ENCODE data around the gene VPS4A. TPM values are rescaled to one million over a fixed set of nuclear protein-coding genes. Genes with fewer than 3 reads are reported as not detected.
"Not testable (repeated sequence)": the region's sequence is repeated elsewhere in the genome, so short reads cannot be mapped to it uniquely, and the experiment has no call there.

The VPS4A gene
- total and polyA plus RNA-seq, 12 donors = 24.2 to 44.6 (median 28.1) TPM

GRCh38 chr16:69286941-69287713 lies 24.0 kb upstream of the VPS4A start:
- peak; percentile 68 to 92 (median 72) for ATAC-seq
- TF ChIP-seq CTCF (IDR thresholded peaks at IDR 0.05) = peak; percentile 61 to 82 (median 71)
- WGBS, 2 donors = 40 to 47% methylated on average over 13 of the region's 13 CpGs
- H3K9me3 ChIP-seq = no peaks in the 10 kb centered on the region
- H3K4me1 ChIP-seq = peaks cover 0 to 16% (median 10%) of the 10 kb centered on the region in 9 donors
- H3K4me3 ChIP-seq = no peak overlapping the region
- intact Hi-C loops (cut with DNase I) = loop anchor here in 8 of 10 donors (1.0 to 10.0 kb wide), 7 partner anchors 102 to 382 kb away; partner anchors contain the start of gene SNTB2 (in 1 of the 8)
- H3K27me3 ChIP-seq = no peaks in the 10 kb centered on the region
- H3K36me3 ChIP-seq = peaks cover 0 to 45% (median 3%) of the 10 kb centered on the region in 9 donors
- H3K27ac ChIP-seq = peak overlapping the region in 4 of 10 donors; percentile 18 to 48 (median 42)
- DNase-seq = peak; percentile 54 to 58

GRCh38 chr16:69291657-69292056 lies 19.5 kb upstream of the VPS4A start:
- not testable (repeated sequence) for H3K4me3 ChIP-seq, ATAC-seq, H3K9me3 ChIP-seq, DNase-seq, H3K27me3 ChIP-seq, H3K27ac ChIP-seq
- intact Hi-C loops (cut with DNase I) = loop anchor here in 1 of 10 donors (5.0 kb wide), 1 partner anchor 399 kb away; no protein-coding TSS in a partner anchor
- Histone ChIP-seq H3K4me1 (peaks cover 0 to 10% (median 9%) of the 10 kb centered on the region in 9 donors), H3K36me3 (peaks cover 0 to 25% (median 0%) of the 10 kb centered on the region in 9 donors)
- WGBS, 2 donors = 97% methylated on average over 9 of the region's 9 CpGs

- TF ChIP-seq CTCF (IDR thresholded peaks at IDR 0.05) = no peak
- intact Hi-C loops (cut with DNase I) = loop anchor here in 1 of 10 donors (5.0 kb wide), 1 partner anchor 401 kb away; no protein-coding TSS in a partner anchor
- H3K36me3 ChIP-seq = peaks cover 0 to 24% (median 0%) of the 10 kb centered on the region in 9 donors
- ATAC-seq (no peak), DNase-seq (no peak)
- H3K4me1 ChIP-seq = peaks cover 0 to under 1% (median 0%) of the 10 kb centered on the region in 9 donors
- whole genome bisulfite sequencing, 2 donors = 54 to 66% methylated on average over 3 of the region's 3 CpGs
- H3K27ac ChIP-seq = no peak overlapping the region
- no peaks in the 10 kb centered on the region for H3K9me3 ChIP-seq
- no peaks in the 10 kb centered on the region for H3K27me3 ChIP-seq
- no peak overlapping the region for H3K4me3 ChIP-seq
Measured at GRCh38 chr16:69293401-69293800, 17.7 kb upstream of the VPS4A start.

GRCh38 chr16:69294051-69294450 lies 17.1 kb upstream of the VPS4A start:
- H3K36me3 ChIP-seq = peaks cover 0 to 19% (median 0%) of the 10 kb centered on the region in 9 donors
- no peak overlapping the region for H3K4me3 ChIP-seq
- ATAC-seq (no peak), DNase-seq (no peak)
- H3K27me3 ChIP-seq = no peaks in the 10 kb centered on the region
- no peak for TF ChIP-seq CTCF (IDR thresholded peaks at IDR 0.05)
- no peak overlapping the region for H3K27ac ChIP-seq
- WGBS, 2 donors = 96 to 100% methylated on average over 1 of the region's 1 CpG
- intact Hi-C loops (cut with DNase I) = loop anchor here in 1 of 10 donors (5.0 kb wide), 1 partner anchor 402 kb away; no protein-coding TSS in a partner anchor
- H3K9me3 ChIP-seq = no peaks in the 10 kb centered on the region
- H3K4me1 ChIP-seq = peaks cover 0 to 6% (median 0%) of the 10 kb centered on the region in 9 donors

- peaks cover 0 to 43% (median 12%) of the 10 kb centered on the region in 9 donors for H3K36me3 ChIP-seq
- H3K27me3 ChIP-seq; ATAC-seq; DNase-seq; intact Hi-C loops (cut with DNase I); H3K4me3 ChIP-seq; H3K9me3 ChIP-seq; H3K27ac ChIP-seq: not testable (repeated sequence)
- WGBS, 2 donors = 99 to 100% methylated on average over 7 of the region's 7 CpGs
- peaks cover 0 to 10% (median 0%) of the 10 kb centered on the region in 9 donors for H3K4me1 ChIP-seq
Measured at GRCh38 chr16:69296771-69297170, 14.4 kb upstream of the VPS4A start.
